IMR-90 (cell line): ENCODE data around the gene ATG4A. TPM values are rescaled to one million over a fixed set of nuclear protein-coding genes. Genes with fewer than 3 reads are reported as not detected.

Experiments used
- ATAC-seq: fragments of 200-7000 bp; cut with Tn5 transposase; 2 replicates; pipeline ENCODE4 v1.9.1; 2020; ENCODE audit warnings: low read depth, mild to moderate bottlenecking, moderate library complexity
- BruUV-seq: library from RNA; stranded (reverse); fragments of 400-500 nt; replicated peaks from 2 replicates; lab custom pipeline; 2021; lab: Mats Ljungman, UMichigan
- CTCF ChIA-PET: fragments of 300-600 bp; formaldehyde crosslinking; extraction: SDS; loops from one replicate; lab custom pipeline; 2021; ENCODE audit warnings: antibody characterized with exemption; lab: Yijun Ruan, JAX
- POLR2A ChIA-PET: fragments of 300-600 bp; sonication (Branson Sonifier 250); formaldehyde crosslinking; loops from one replicate; lab custom pipeline; 2022; ENCODE audit warnings: antibody characterized with exemption; ENCODE audit not compliant: unreplicated experiment; lab: Charles Lee
- DNase-seq: peaks from one replicate; pipeline ENCODE4 v3.0.0; 2013
- H2AFZ ChIP-seq: replicated peaks from 2 replicates; pipeline ENCODE3; 2013; ENCODE audit warnings: low read length, mild to moderate bottlenecking; ENCODE audit not compliant: poor library complexity
- H2AK5ac ChIP-seq: 2 replicates; pipeline ENCODE4 v1.6.1; 2013; ENCODE audit warnings: low read depth, low read length, inconsistent platforms
- H2AK9ac ChIP-seq: replicated peaks from 2 replicates; pipeline ENCODE3; 2013; ENCODE audit warnings: mild to moderate bottlenecking, low read depth, low read length, moderate library complexity; ENCODE audit not compliant: poor library complexity
- H2BK120ac ChIP-seq: 2 replicates; pipeline ENCODE4 v1.6.1; 2013; ENCODE audit warnings: low read depth, low read length, inconsistent platforms
- H2BK15ac ChIP-seq: 3 replicates; pipeline ENCODE4 v1.6.1; 2013; ENCODE audit warnings: low read depth, low read length, inconsistent platforms
- H2BK20ac ChIP-seq: 2 replicates; pipeline ENCODE4 v1.6.1; 2013; ENCODE audit warnings: low read depth, mild to moderate bottlenecking, inconsistent platforms, low read length, moderate library complexity
- H2BK5ac ChIP-seq: 2 replicates; pipeline ENCODE4 v1.6.1; 2013; ENCODE audit warnings: mild to moderate bottlenecking, low read depth, low read length, inconsistent platforms; ENCODE audit not compliant: poor library complexity, severe bottlenecking
- H3K14ac ChIP-seq: replicated peaks from 2 replicates; pipeline ENCODE4 v1.6.1; 2013; ENCODE audit warnings: low read depth, low read length, inconsistent platforms
- H3K18ac ChIP-seq: 2 replicates; pipeline ENCODE4 v1.6.1; 2013; ENCODE audit warnings: low read depth, low read length, control low read depth
- H3K23ac ChIP-seq: 2 replicates; pipeline ENCODE4 v1.6.1; 2013; ENCODE audit warnings: low read depth, low read length, inconsistent platforms
- H3K27ac ChIP-seq: 2 replicates; pipeline ENCODE4 v1.5.1; 2013; ENCODE audit warnings: mild to moderate bottlenecking, control low read depth, low read length; ENCODE audit not compliant: insufficient read depth
- H3K27me3 ChIP-seq: 2 replicates; pipeline ENCODE4 v1.6.1; 2013; ENCODE audit warnings: low read length; ENCODE audit not compliant: control insufficient read depth, insufficient read depth
- H3K36me3 ChIP-seq: 2 replicates; pipeline ENCODE4 v1.6.1; 2013; ENCODE audit warnings: low read length, mixed read lengths; ENCODE audit not compliant: control insufficient read depth, insufficient read depth
- H3K4ac ChIP-seq: 2 replicates; pipeline ENCODE4 v1.6.1; 2013; ENCODE audit warnings: low read depth, low read length, inconsistent platforms
- H3K4me1 ChIP-seq: 2 replicates; pipeline ENCODE4 v1.6.1; 2013; ENCODE audit warnings: low read length, mixed read lengths; ENCODE audit not compliant: control insufficient read depth, insufficient read depth
- H3K4me2 ChIP-seq: 2 replicates; pipeline ENCODE4 v1.6.1; 2013; ENCODE audit warnings: low read depth, mild to moderate bottlenecking, control low read depth, low read length, moderate library complexity
- H3K4me3 ChIP-seq: 2 replicates; pipeline ENCODE4 v1.5.1; 2013; ENCODE audit warnings: low read depth, mild to moderate bottlenecking, control low read depth, low read length, moderate library complexity; ENCODE audit not compliant: insufficient read depth
- H3K56ac ChIP-seq: 2 replicates; pipeline ENCODE4 v1.6.1; 2013; ENCODE audit warnings: low read length, inconsistent platforms; ENCODE audit not compliant: insufficient read depth; ENCODE audit errors: extremely low read depth
- H3K79me1 ChIP-seq, 2 experiments: 2 replicates each; pipeline ENCODE4 v1.6.1; 2013; ENCODE audit warnings: low read length in 2 of 2, inconsistent platforms in 1 of 2, low read depth in 1 of 2
- H3K9ac ChIP-seq: 2 replicates; pipeline ENCODE4 v1.6.1; 2013; ENCODE audit warnings: low read depth, low read length, control low read depth
- H3K9me1 ChIP-seq: 2 replicates; pipeline ENCODE4 v1.6.1; 2013; ENCODE audit warnings: low read length, inconsistent platforms; ENCODE audit not compliant: insufficient read depth
- H3K9me3 ChIP-seq: 2 replicates; pipeline ENCODE4 v1.6.1; 2013; ENCODE audit warnings: low read length; ENCODE audit not compliant: control insufficient read depth, insufficient read depth
- H4K20me1 ChIP-seq: 2 replicates; pipeline ENCODE4 v1.6.1; 2013; ENCODE audit warnings: low read length, inconsistent platforms; ENCODE audit not compliant: insufficient read depth
- H4K5ac ChIP-seq: 2 replicates; pipeline ENCODE4 v1.6.1; 2013; ENCODE audit warnings: mild to moderate bottlenecking, low read depth, low read length, control low read depth
- H4K8ac ChIP-seq, 2 experiments: 2 replicates each; pipeline ENCODE4 v1.6.1; 2013; ENCODE audit warnings: low read depth in 2 of 2, low read length in 2 of 2, control low read depth in 1 of 2, inconsistent platforms in 1 of 2
- H4K91ac ChIP-seq: 2 replicates; pipeline ENCODE4 v1.6.1; 2013; ENCODE audit warnings: low read depth, low read length, inconsistent platforms; ENCODE audit not compliant: insufficient read depth
- POLR2A ChIP-seq: IDR thresholded peaks from 2 replicates; pipeline ENCODE4 v1.6.1; 2012; ENCODE audit warnings: mild to moderate bottlenecking, low read depth, low read length
- SMC3 ChIP-seq: fragments of 150-350 bp; IDR thresholded peaks from 2 replicates; pipeline ENCODE4 v1.6.1; 2016; ENCODE audit warnings: low read depth, mild to moderate bottlenecking, antibody characterized with exemption, low read length, moderate library complexity
- WGBS, 2 experiments: methylation state at CpG; one replicate each; pipeline versions ENCODE4 v1.1.5 to v1.1.7; 2013; ENCODE audit warnings: missing lambda C conversion rate in 2 of 2; ENCODE audit not compliant: insufficient read length in 1 of 2; ENCODE audit errors: extremely low coverage in 2 of 2; 5-methylcytosine and 5-hydroxymethylcytosine counted together
- dilution Hi-C: fragments of 300-500 bp; cut with HindIII; formaldehyde crosslinking; loops from one replicate; pipeline ENCODE4 v1.14.3; 2018; ENCODE audit warnings: low sequenced_read_pairs; ENCODE audit not compliant: unreplicated experiment
- in situ Hi-C: fragments of 300-500 bp; cut with MboI; formaldehyde crosslinking; loops from 3 replicates; pipeline ENCODE4 v1.14.3; 2019; ENCODE audit warnings: low sequenced_read_pairs, inconsistent platforms, mixed read lengths
- intact Hi-C: fragments of 100-400 bp; cut with micrococcal nuclease; formaldehyde crosslinking; loops from 2 replicates; pipeline ENCODE4 v1.10.0; 2022
- polyA plus RNA-seq, 3 experiments: library from polyadenylated mRNA; depleted of rRNA; stranded (reverse); fragments of >200 nt; gene quantifications; 2 replicates each; pipeline ENCODE4 v1.2.3, GENCODE V29; 2012; ENCODE audit warnings: low replicate concordance in 1 of 3
- total RNA-seq: library from RNA; depleted of rRNA; stranded (reverse); fragments of >200 nt; gene quantifications from 2 replicates; pipeline ENCODE4 v1.2.3, GENCODE V29; 2012

ATG4A gene
- total and polyA plus RNA-seq, 2 of the 4 experiments (the other 2 are of a cell fraction): 8.2 to 14.7 TPM

- Histone ChIP-seq H3K36me3 (peaks cover 6% of the 10 kb centered on the region), H3K27me3 (no peaks in the 10 kb centered on the region), H2AFZ (peak overlapping the region; percentile 89), H4K5ac (peak overlapping the region; percentile 89), H3K4me2 (peak overlapping the region; percentile 98), H2BK15ac (no peak overlapping the region), H2AK5ac (no peak overlapping the region), H3K18ac (peak overlapping the region; percentile 76; the same call in 1 of the 2 replicates), H4K8ac (peak overlapping the region; percentile 12 to 62; a peak in 3 of 4 replicates), H3K4me3 (peak overlapping the region; percentile 79), H4K91ac (peak overlapping the region; percentile 58; the same call in 1 of the 2 replicates), H3K9ac (peak overlapping the region; percentile 78), H3K23ac (peak overlapping the region; percentile 89), H3K27ac (peak overlapping the region; percentile 77; the same call in 1 of the 2 replicates), H2AK9ac (no peak overlapping the region), H2BK20ac (0 out of 2 replicates have a peak overlapping the region, but pooled peaks have one; percentile 25), H2BK120ac (peak overlapping the region; percentile 32; the same call in 1 of the 2 replicates), H3K9me3 (no peaks in the 10 kb centered on the region), H3K56ac (peak overlapping the region; percentile 76; the same call in 1 of the 2 replicates), H3K9me1 (no peaks in the 10 kb centered on the region), H3K4ac (peak overlapping the region; percentile 78; the same call in 1 of the 2 replicates), H4K20me1 (no peaks in the 10 kb centered on the region), H2BK5ac (peak overlapping the region; percentile 65), H3K14ac (peak overlapping the region; percentile 75), H3K4me1 (no peaks in the 10 kb centered on the region), H3K79me1 (peaks cover 0 to 10% of the 10 kb centered on the region in 2 experiments; a peak in 3 of 4 replicates)
- no peak; the same call in 1 of the 2 replicates for ATAC-seq
- DNase-seq: peak; percentile 44
- ChIA-PET CTCF (no interaction called here), POLR2A (no interaction called here)
- TF ChIP-seq POLR2A (peak; percentile 46; the same call in 1 of the 2 replicates), SMC3 (no peak)
- 45% methylated on average over 4 of the region's 20 CpGs; no CpG with 5 or more reads in 1 of the 2 experiments for WGBS, 2 experiments
- dilution Hi-C loops (no loop called here), in situ Hi-C loops (no loop called here), intact Hi-C loops (no loop called here)
- TSS peak; percentile 51 for BruUV-seq
Observed at GRCh38 chrX:108090491-108091263, 901 bp upstream of the ATG4A start.
